Esophagus muscularis mucosa (tissue), 3 donors: ENCODE data around the gene PRR15L.

ENCODE experiments used
- POLR2A ChIP-seq: fragments of 450-650 bp; IDR thresholded peaks from one replicate; pipeline ENCODE4 v1.6.1; 2017; ENCODE audit warnings: antibody characterized with exemption, moderate library complexity, mild to moderate bottlenecking, low read depth
- TF ChIP-seq, protein P1 (sequence below), 3 experiments: fragments of 200-600 bp in 2 of 3; fragments of 450-650 bp in 1 of 3; sonication (generic) in 2 of 3; IDR thresholded peaks; one replicate each; pipeline ENCODE4 v1.5.1; 2017 to 2019; ENCODE audit warnings: antibody characterized with exemption in 3 of 3, mild to moderate bottlenecking in 2 of 3, moderate library complexity in 1 of 3

DNA sequence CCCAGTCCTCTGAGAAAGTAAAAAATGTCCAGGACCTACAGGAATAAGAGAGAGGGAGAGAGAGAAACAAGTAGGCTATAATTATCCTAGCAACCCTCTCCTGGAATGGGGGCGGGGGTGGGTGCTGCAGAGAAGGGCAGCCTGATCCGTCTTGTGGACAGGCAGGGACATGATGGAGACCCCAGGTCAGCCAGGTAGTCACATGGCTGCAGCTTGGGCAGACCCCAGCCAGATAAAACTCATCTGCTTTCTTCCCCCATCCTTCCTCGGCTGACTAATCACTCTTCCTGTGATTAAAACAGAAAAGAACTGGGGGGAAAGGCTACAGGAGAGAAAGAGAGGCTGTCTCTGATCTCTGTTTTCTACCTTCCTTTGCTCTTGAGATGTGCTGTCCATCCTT is 47.3 kb upstream of the PRR15L start:
- TF ChIP-seq, protein P1, sequence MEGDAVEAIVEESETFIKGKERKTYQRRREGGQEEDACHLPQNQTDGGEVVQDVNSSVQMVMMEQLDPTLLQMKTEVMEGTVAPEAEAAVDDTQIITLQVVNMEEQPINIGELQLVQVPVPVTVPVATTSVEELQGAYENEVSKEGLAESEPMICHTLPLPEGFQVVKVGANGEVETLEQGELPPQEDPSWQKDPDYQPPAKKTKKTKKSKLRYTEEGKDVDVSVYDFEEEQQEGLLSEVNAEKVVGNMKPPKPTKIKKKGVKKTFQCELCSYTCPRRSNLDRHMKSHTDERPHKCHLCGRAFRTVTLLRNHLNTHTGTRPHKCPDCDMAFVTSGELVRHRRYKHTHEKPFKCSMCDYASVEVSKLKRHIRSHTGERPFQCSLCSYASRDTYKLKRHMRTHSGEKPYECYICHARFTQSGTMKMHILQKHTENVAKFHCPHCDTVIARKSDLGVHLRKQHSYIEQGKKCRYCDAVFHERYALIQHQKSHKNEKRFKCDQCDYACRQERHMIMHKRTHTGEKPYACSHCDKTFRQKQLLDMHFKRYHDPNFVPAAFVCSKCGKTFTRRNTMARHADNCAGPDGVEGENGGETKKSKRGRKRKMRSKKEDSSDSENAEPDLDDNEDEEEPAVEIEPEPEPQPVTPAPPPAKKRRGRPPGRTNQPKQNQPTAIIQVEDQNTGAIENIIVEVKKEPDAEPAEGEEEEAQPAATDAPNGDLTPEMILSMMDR (IDR thresholded peaks at IDR 0.05): no peak
- TF ChIP-seq POLR2A: no peak
